Progenitor cell of endocrine pancreas (in vitro differentiated cells): ENCODE measurements around the gene NCAPG2. TPM values are rescaled to one million over a fixed set of nuclear protein-coding genes. Genes with fewer than 3 reads are reported as not detected.

Experiments used
- DNase-seq: peaks from one replicate; pipeline ENCODE4 v3.0.0; 2021; ENCODE audit warnings: low spot score; ENCODE audit not compliant: unreplicated experiment
- H3K27ac Mint-ChIP-seq: 2 replicates; pipeline ENCODE4 v1.8.0; 2021; ENCODE audit warnings: mild to moderate bottlenecking, moderate library complexity, mixed read lengths
- H3K27me3 Mint-ChIP-seq: 2 replicates; pipeline ENCODE4 v1.8.0; 2021; ENCODE audit warnings: mixed read lengths
- H3K36me3 Mint-ChIP-seq: 2 replicates; pipeline ENCODE4 v1.8.0; 2022; ENCODE audit warnings: mixed read lengths; ENCODE audit not compliant: insufficient read depth
- H3K4me1 Mint-ChIP-seq: 2 replicates; pipeline ENCODE4 v1.8.0; 2021; ENCODE audit warnings: low read depth, mixed read lengths
- H3K4me3 Mint-ChIP-seq: 2 replicates; pipeline ENCODE4 v1.8.0; 2021; ENCODE audit warnings: low read depth, mild to moderate bottlenecking, moderate library complexity, mixed read lengths
- H3K9me3 Mint-ChIP-seq: 2 replicates; pipeline ENCODE4 v1.8.0; 2021; ENCODE audit warnings: low read depth, mixed read lengths
- total RNA-seq: library from RNA; stranded (reverse); gene quantifications from 2 replicates; pipeline ENCODE4 v1.2.1, GENCODE V29; 2021
- TF ChIP-seq, protein P1 (sequence below): fragments of 200-600 bp; sonication (generic); IDR thresholded peaks from one replicate; pipeline ENCODE4 v1.5.0; 2021; ENCODE audit warnings: antibody characterized with exemption, mild to moderate bottlenecking; ENCODE audit not compliant: unreplicated experiment

NCAPG2 gene
- total RNA-seq, 1 donor from 2014 or later, result 28.3 TPM

DNA sequence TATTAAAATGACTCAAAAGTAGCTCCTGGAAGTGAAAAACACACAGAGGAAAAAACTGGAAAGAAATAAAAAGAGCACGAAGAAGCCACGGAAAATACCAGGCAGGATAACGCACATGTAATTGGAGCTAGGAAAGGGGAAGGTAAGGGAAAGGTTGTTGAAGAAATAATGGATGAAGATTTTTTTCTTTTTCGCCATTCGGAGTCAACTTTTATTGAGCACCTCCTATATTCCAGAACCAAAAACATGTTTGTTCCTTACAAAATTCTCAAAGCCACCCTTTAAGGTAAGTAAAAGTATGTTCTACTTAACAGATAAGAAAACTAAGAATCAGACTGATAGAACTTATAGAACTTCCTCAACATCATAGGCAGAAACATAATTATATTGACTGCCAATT is 84.2 kb downstream of the NCAPG2 start:
- DNase-seq, result no peak
- peaks cover 5% of the 10 kb centered on the region for H3K36me3 Mint-ChIP-seq
- H3K27me3 Mint-ChIP-seq, result no peaks in the 10 kb centered on the region
- no peaks in the 10 kb centered on the region for H3K4me1 Mint-ChIP-seq
- no peak overlapping the region for H3K4me3 Mint-ChIP-seq
- TF ChIP-seq, protein P1, sequence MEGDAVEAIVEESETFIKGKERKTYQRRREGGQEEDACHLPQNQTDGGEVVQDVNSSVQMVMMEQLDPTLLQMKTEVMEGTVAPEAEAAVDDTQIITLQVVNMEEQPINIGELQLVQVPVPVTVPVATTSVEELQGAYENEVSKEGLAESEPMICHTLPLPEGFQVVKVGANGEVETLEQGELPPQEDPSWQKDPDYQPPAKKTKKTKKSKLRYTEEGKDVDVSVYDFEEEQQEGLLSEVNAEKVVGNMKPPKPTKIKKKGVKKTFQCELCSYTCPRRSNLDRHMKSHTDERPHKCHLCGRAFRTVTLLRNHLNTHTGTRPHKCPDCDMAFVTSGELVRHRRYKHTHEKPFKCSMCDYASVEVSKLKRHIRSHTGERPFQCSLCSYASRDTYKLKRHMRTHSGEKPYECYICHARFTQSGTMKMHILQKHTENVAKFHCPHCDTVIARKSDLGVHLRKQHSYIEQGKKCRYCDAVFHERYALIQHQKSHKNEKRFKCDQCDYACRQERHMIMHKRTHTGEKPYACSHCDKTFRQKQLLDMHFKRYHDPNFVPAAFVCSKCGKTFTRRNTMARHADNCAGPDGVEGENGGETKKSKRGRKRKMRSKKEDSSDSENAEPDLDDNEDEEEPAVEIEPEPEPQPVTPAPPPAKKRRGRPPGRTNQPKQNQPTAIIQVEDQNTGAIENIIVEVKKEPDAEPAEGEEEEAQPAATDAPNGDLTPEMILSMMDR, result no peak
- H3K27ac Mint-ChIP-seq, result no peak overlapping the region
- H3K9me3 Mint-ChIP-seq, result no peaks in the 10 kb centered on the region

DNA sequence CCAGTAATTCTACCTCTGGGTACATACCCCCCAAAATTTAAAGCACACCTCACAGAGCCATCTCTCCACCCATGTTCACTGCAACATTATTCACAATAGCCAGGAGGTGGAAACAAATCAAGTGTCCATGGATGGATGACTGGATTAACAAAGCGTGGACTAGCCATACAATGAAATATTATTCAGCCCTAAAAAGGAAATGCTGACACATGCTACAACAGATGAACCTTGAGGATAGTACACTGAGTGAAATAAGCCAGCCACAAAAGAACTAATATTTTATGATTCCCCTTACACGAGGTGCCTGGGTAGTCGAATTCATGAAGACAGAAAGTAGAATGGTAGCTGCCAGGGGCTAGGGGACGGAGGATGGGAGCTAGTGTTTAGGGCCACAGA is 85.9 kb downstream of the NCAPG2 start:
- no peaks in the 10 kb centered on the region for H3K27me3 Mint-ChIP-seq
- H3K4me1 Mint-ChIP-seq, result no peaks in the 10 kb centered on the region
- TF ChIP-seq, protein P1, result no peak
- H3K27ac Mint-ChIP-seq, result no peak overlapping the region
- peaks cover 5% of the 10 kb centered on the region for H3K36me3 Mint-ChIP-seq
- H3K9me3 Mint-ChIP-seq, result no peaks in the 10 kb centered on the region
- no peak overlapping the region for H3K4me3 Mint-ChIP-seq
- DNase-seq, result no peak

DNA sequence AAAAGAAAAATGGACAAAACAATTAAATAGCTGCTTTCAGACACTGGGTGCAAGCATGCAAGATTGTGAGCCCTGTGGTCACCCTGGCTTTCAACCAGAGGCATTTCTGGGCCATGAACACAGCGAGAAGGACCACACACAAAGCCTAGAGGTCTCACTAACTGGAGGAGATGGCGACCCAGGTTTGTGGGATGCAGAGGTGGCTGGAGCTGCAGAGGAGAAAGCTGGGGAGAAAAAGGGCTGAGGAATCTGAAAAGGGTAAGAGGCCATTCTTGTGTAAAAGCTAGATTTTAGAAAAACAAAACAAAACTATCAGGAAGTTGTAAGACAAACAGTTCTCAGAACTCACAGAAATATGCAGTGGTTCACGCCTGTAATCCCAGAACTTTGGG is 86.9 kb downstream of the NCAPG2 start:
- DNase-seq, result no peak
- TF ChIP-seq, protein P1, result no peak
- H3K36me3 Mint-ChIP-seq, result peaks cover 3% of the 10 kb centered on the region
- H3K4me3 Mint-ChIP-seq, result no peak overlapping the region
- H3K9me3 Mint-ChIP-seq, result no peaks in the 10 kb centered on the region
- H3K27ac Mint-ChIP-seq, result no peak overlapping the region
- H3K27me3 Mint-ChIP-seq, result no peaks in the 10 kb centered on the region
- H3K4me1 Mint-ChIP-seq, result no peaks in the 10 kb centered on the region

DNA sequence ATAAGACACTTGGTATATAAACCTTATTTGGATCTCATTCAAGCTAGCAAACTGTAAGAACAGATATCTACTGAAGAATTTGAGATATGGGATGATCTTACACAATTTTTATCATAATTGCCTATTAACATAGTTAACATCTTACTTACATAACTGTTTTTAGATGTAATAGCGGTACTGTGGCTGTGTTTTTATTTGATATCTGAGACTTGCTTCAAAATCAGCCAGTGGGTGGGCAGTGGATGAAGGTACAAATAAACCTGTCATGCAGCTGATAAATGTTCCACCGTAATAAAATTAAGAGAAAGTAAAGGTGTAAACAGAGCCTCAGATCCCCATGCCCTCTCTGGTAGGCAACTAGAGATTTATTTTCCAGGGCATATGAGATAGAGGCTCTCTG is 88.6 kb downstream of the NCAPG2 start:
- no peaks in the 10 kb centered on the region for H3K9me3 Mint-ChIP-seq
- DNase-seq, result no peak
- no peak overlapping the region for H3K27ac Mint-ChIP-seq
- no peaks in the 10 kb centered on the region for H3K4me1 Mint-ChIP-seq
- H3K4me3 Mint-ChIP-seq, result no peak overlapping the region
- TF ChIP-seq, protein P1, result no peak
- H3K36me3 Mint-ChIP-seq, result peaks cover 3% of the 10 kb centered on the region
- no peaks in the 10 kb centered on the region for H3K27me3 Mint-ChIP-seq

DNA sequence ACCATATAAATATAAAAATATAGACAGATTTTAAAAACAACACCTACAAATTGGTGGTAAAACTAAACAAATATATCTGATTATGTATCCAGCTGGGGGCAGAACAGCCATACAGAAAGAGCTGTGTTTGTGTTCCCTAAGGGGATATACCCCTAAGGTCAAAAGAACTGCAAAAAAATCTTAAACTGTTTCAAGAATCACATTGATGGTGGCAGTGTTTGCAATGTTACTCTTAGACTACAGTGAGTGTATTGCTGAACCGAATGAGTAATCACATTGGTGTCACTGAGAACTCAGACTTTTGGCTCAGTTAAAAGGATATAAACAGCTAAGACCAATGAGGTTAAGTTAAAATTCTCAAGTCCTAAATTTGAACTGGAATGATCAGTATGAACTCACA is 89.9 kb downstream of the NCAPG2 start:
- no peak overlapping the region for H3K4me3 Mint-ChIP-seq
- H3K27ac Mint-ChIP-seq, result no peak overlapping the region
- TF ChIP-seq, protein P1, result no peak
- no peaks in the 10 kb centered on the region for H3K9me3 Mint-ChIP-seq
- no peaks in the 10 kb centered on the region for H3K27me3 Mint-ChIP-seq
- H3K36me3 Mint-ChIP-seq, result peaks cover 3% of the 10 kb centered on the region
- DNase-seq, result no peak
- no peaks in the 10 kb centered on the region for H3K4me1 Mint-ChIP-seq
